MM.1S (cell line): Measurements from ENCODE around the gene SC5D.

Source experiments
- DNase-seq: peaks from one replicate; pipeline ENCODE4 v3.0.0-alpha.2; 2015
- H2AFZ ChIP-seq: fragments of 300-600 bp; sonication (generic); 2 replicates; pipeline ENCODE4 v1.6.0; 2016; ENCODE audit warnings: antibody characterized with exemption, low read length
- H3F3A ChIP-seq: fragments of 300-600 bp; sonication (generic); 2 replicates; pipeline ENCODE4 v1.6.1; 2016; ENCODE audit warnings: mild to moderate bottlenecking, antibody characterized with exemption, low read length, moderate library complexity, mixed read lengths; ENCODE audit not compliant: insufficient read depth
- H3K27ac ChIP-seq: fragments of 300-600 bp; sonication (generic); 2 replicates; pipeline ENCODE4 v1.5.1; 2016; ENCODE audit warnings: mild to moderate bottlenecking, low read length
- H3K27me3 ChIP-seq: fragments of 300-600 bp; sonication (generic); replicated peaks from 2 replicates; pipeline ENCODE4 v1.6.0; 2016; ENCODE audit warnings: low read length; ENCODE audit not compliant: insufficient read depth
- H3K36me3 ChIP-seq: fragments of 300-600 bp; sonication (generic); replicated peaks from 2 replicates; pipeline ENCODE4 v1.6.1; 2016; ENCODE audit warnings: mild to moderate bottlenecking, low read length, mixed read lengths; ENCODE audit not compliant: insufficient read depth
- H3K4me1 ChIP-seq: fragments of 300-600 bp; sonication (generic); 2 replicates; pipeline ENCODE4 v1.6.1; 2016; ENCODE audit warnings: low read length, mixed read lengths
- H3K4me2 ChIP-seq: fragments of 300-600 bp; sonication (generic); 2 replicates; pipeline ENCODE4 v1.6.0; 2016; ENCODE audit warnings: low read depth, low read length
- H3K4me3 ChIP-seq: fragments of 300-600 bp; sonication (generic); 2 replicates; pipeline ENCODE4 v1.5.1; 2016; ENCODE audit warnings: low read length, mixed read lengths
- H3K79me2 ChIP-seq: fragments of 300-600 bp; sonication (generic); 2 replicates; pipeline ENCODE4 v1.6.1; 2016; ENCODE audit warnings: mixed run types, low read length, mixed read lengths
- H3K9ac ChIP-seq: fragments of 300-600 bp; sonication (generic); 2 replicates; pipeline ENCODE4 v1.6.1; 2016; ENCODE audit warnings: low read length, mixed read lengths
- H3K9me2 ChIP-seq: fragments of 300-600 bp; sonication (generic); replicated peaks from 2 replicates; pipeline ENCODE4 v1.6.1; 2016; ENCODE audit warnings: mild to moderate bottlenecking, low read length, mixed read lengths; ENCODE audit not compliant: insufficient read depth
- H3K9me3 ChIP-seq: fragments of 300-600 bp; sonication (generic); replicated peaks from 2 replicates; pipeline ENCODE4 v1.6.1; 2016; ENCODE audit warnings: mild to moderate bottlenecking, low read length, mixed read lengths; ENCODE audit not compliant: insufficient read depth
- H4K20me1 ChIP-seq: fragments of 300-600 bp; sonication (generic); 2 replicates; pipeline ENCODE4 v1.6.1; 2016; ENCODE audit warnings: mild to moderate bottlenecking, low read length, moderate library complexity, mixed read lengths; ENCODE audit not compliant: insufficient read depth
- EZH2 ChIP-seq: fragments of 300-600 bp; sonication (generic); optimal IDR thresholded peaks from 2 replicates; pipeline ENCODE3; 2017; ENCODE audit warnings: low read depth, mild to moderate bottlenecking, antibody characterized with exemption, low read length, mixed read lengths
- EZH2phosphoT487 ChIP-seq: fragments of 300-600 bp; sonication (generic); IDR thresholded peaks from 2 replicates; pipeline ENCODE4 v1.6.1; 2018; ENCODE audit warnings: antibody characterized with exemption, low read length
- TF ChIP-seq, protein P1 (sequence below): fragments of 300-600 bp; sonication (generic); IDR thresholded peaks from 2 replicates; pipeline ENCODE4 v1.5.1; 2016; ENCODE audit warnings: antibody characterized with exemption, low read length, mixed read lengths

Gene SC5D

GRCh38 chr11:121246769-121247035, 45.9 kb upstream of the SC5D start:
- Histone ChIP-seq H3K36me3 (no peaks in the 10 kb centered on the region), H3F3A (no peaks in the 10 kb centered on the region), H2AFZ (no peak overlapping the region), H3K9me3 (no peaks in the 10 kb centered on the region), H3K4me1 (no peaks in the 10 kb centered on the region), H3K4me3 (no peak overlapping the region), H4K20me1 (no peaks in the 10 kb centered on the region), H3K9me2 (no peaks in the 10 kb centered on the region), H3K79me2 (no peaks in the 10 kb centered on the region), H3K27ac (no peak overlapping the region), H3K4me2 (no peak overlapping the region), H3K9ac (no peak overlapping the region), H3K27me3 (no peaks in the 10 kb centered on the region; the same call in 1 of the 2 replicates)
- DNase-seq, result no peak
- no peak for TF ChIP-seq EZH2phosphoT487
- TF ChIP-seq, protein P1, sequence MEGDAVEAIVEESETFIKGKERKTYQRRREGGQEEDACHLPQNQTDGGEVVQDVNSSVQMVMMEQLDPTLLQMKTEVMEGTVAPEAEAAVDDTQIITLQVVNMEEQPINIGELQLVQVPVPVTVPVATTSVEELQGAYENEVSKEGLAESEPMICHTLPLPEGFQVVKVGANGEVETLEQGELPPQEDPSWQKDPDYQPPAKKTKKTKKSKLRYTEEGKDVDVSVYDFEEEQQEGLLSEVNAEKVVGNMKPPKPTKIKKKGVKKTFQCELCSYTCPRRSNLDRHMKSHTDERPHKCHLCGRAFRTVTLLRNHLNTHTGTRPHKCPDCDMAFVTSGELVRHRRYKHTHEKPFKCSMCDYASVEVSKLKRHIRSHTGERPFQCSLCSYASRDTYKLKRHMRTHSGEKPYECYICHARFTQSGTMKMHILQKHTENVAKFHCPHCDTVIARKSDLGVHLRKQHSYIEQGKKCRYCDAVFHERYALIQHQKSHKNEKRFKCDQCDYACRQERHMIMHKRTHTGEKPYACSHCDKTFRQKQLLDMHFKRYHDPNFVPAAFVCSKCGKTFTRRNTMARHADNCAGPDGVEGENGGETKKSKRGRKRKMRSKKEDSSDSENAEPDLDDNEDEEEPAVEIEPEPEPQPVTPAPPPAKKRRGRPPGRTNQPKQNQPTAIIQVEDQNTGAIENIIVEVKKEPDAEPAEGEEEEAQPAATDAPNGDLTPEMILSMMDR, result no peak
- TF ChIP-seq EZH2, result no peak

DNA sequence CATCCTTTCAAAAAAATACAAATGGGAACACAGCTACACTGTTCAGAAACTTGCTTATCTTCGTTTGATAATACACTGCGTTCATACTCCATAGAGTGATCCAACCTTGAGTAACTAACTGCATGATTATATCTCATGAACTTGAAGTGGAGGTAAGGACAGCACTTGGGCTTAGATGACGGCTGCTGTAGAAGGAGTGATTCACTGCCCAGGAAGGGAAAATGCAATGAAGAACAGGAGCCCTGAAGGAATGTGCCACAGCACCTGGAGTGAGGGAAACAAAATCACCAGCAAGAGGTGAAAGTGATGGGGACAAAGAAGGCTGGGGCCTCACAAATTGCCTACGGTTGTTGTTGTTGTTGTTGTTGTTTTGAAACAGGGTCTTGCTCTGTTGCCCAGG, 44.1 kb upstream of the SC5D start:
- H3F3A ChIP-seq, result no peaks in the 10 kb centered on the region
- H3K4me2 ChIP-seq, result no peak overlapping the region
- H3K27ac ChIP-seq, result no peak overlapping the region
- H3K9ac ChIP-seq, result no peak overlapping the region
- H3K79me2 ChIP-seq, result no peaks in the 10 kb centered on the region
- H3K4me1 ChIP-seq, result no peaks in the 10 kb centered on the region
- H3K9me2 ChIP-seq, result no peaks in the 10 kb centered on the region
- TF ChIP-seq, protein P1, result no peak
- TF ChIP-seq EZH2 (no peak), EZH2phosphoT487 (no peak)
- no peaks in the 10 kb centered on the region for H3K9me3 ChIP-seq
- H4K20me1 ChIP-seq, result no peaks in the 10 kb centered on the region
- no peaks in the 10 kb centered on the region for H3K27me3 ChIP-seq
- DNase-seq, result no peak
- H2AFZ ChIP-seq, result no peak overlapping the region
- H3K4me3 ChIP-seq, result no peak overlapping the region
- H3K36me3 ChIP-seq, result no peaks in the 10 kb centered on the region

GRCh38 chr11:121249039-121249663, 43.4 kb upstream of the SC5D start:
- Histone ChIP-seq H3K27me3 (no peaks in the 10 kb centered on the region), H3K4me3 (no peak overlapping the region), H3K9ac (no peak overlapping the region), H3K27ac (no peak overlapping the region), H2AFZ (no peak overlapping the region), H3K79me2 (no peaks in the 10 kb centered on the region), H3K4me1 (no peaks in the 10 kb centered on the region), H3K36me3 (no peaks in the 10 kb centered on the region), H3F3A (no peaks in the 10 kb centered on the region), H3K4me2 (no peak overlapping the region), H4K20me1 (no peaks in the 10 kb centered on the region), H3K9me3 (no peaks in the 10 kb centered on the region), H3K9me2 (no peaks in the 10 kb centered on the region)
- TF ChIP-seq, protein P1, result peak; percentile 58
- TF ChIP-seq EZH2, result no peak
- no peak for TF ChIP-seq EZH2phosphoT487
- peak; percentile 66 for DNase-seq
